Mucosa of rectum (tissue), 2 donors: Measurements from ENCODE around the gene COL27A1.

Experiments used
- H3K27ac ChIP-seq, 2 donors: one replicate each; pipeline ENCODE4 v1.7.0; 2013; ENCODE audit warnings: inconsistent platforms in 2 of 2, low read depth in 2 of 2, low read length in 2 of 2
- H3K27me3 ChIP-seq, 2 donors: one replicate each; pipeline ENCODE4 v1.7.0; 2013; ENCODE audit warnings: low read length in 2 of 2; ENCODE audit not compliant: control insufficient read depth in 2 of 2, insufficient read depth in 2 of 2
- H3K36me3 ChIP-seq, 2 donors: one replicate each; pipeline ENCODE4 v1.7.0; 2013; ENCODE audit warnings: low read length in 2 of 2; ENCODE audit not compliant: control insufficient read depth in 2 of 2, insufficient read depth in 2 of 2
- H3K4me1 ChIP-seq, 2 donors: one replicate each; pipeline ENCODE4 v1.7.0; 2013; ENCODE audit warnings: low read length in 2 of 2, mild to moderate bottlenecking in 1 of 2; ENCODE audit not compliant: control insufficient read depth in 2 of 2, insufficient read depth in 2 of 2
- H3K4me3 ChIP-seq, 2 donors: one replicate each; pipeline ENCODE4 v1.7.0; 2013; ENCODE audit warnings: low read length in 2 of 2
- H3K9ac ChIP-seq, 2 donors: one replicate each; pipeline ENCODE4 v1.7.0; 2013; ENCODE audit warnings: low read length in 2 of 2, low read depth in 1 of 2, mild to moderate bottlenecking in 1 of 2
- H3K9me3 ChIP-seq, 2 donors: one replicate each; pipeline ENCODE4 v1.7.0; 2013; ENCODE audit warnings: low read length in 2 of 2; ENCODE audit not compliant: control insufficient read depth in 2 of 2
- donor health status: healthy.
- donor health status: Normal muscosa, but diverticular disease.

The COL27A1 gene

GRCh38 chr9:114168281-114169028 lies 13.1 kb downstream of the COL27A1 start:
- Histone ChIP-seq H3K27ac (no peak overlapping the region), H3K4me3 (no peak overlapping the region), H3K4me1 (no peaks in the 10 kb centered on the region), H3K36me3 (no peaks in the 10 kb centered on the region), H3K9ac (no peak overlapping the region), H3K27me3 (no peaks in the 10 kb centered on the region), H3K9me3 (no peaks in the 10 kb centered on the region)

GRCh38 chr9:114169029-114169951 lies 14.0 kb downstream of the COL27A1 start:
- Histone ChIP-seq H3K9me3 (no peaks in the 10 kb centered on the region), H3K36me3 (no peaks in the 10 kb centered on the region), H3K4me3 (no peak overlapping the region), H3K27ac (no peak overlapping the region), H3K9ac (no peak overlapping the region), H3K4me1 (peaks cover 0 to 1% of the 10 kb centered on the region in 2 donors), H3K27me3 (no peaks in the 10 kb centered on the region)

- Histone ChIP-seq H3K9ac (no peak overlapping the region), H3K36me3 (no peaks in the 10 kb centered on the region), H3K4me1 (peaks cover 3 to 8% of the 10 kb centered on the region in 2 donors), H3K27me3 (no peaks in the 10 kb centered on the region), H3K27ac (no peak overlapping the region), H3K4me3 (no peak overlapping the region), H3K9me3 (no peaks in the 10 kb centered on the region)
These were observed 14.8 kb downstream of the COL27A1 start for GRCh38 chr9:114169952-114170770.

- no peak overlapping the region for H3K9ac ChIP-seq
- peaks cover 3 to 13% of the 10 kb centered on the region in 2 donors for H3K4me1 ChIP-seq
- no peaks in the 10 kb centered on the region for H3K36me3 ChIP-seq
- no peaks in the 10 kb centered on the region for H3K27me3 ChIP-seq
- H3K9me3 ChIP-seq, result no peaks in the 10 kb centered on the region
- no peak overlapping the region for H3K4me3 ChIP-seq
- H3K27ac ChIP-seq, result no peak overlapping the region
These were observed 15.6 kb downstream of the COL27A1 start for GRCh38 chr9:114170771-114171461.

GRCh38 chr9:114171500-114171899 lies 16.2 kb downstream of the COL27A1 start:
- Histone ChIP-seq H3K27me3 (no peaks in the 10 kb centered on the region), H3K27ac (no peak overlapping the region), H3K36me3 (no peaks in the 10 kb centered on the region), H3K4me1 (peaks cover 3 to 13% of the 10 kb centered on the region in 2 donors), H3K4me3 (no peak overlapping the region), H3K9ac (no peak overlapping the region), H3K9me3 (no peaks in the 10 kb centered on the region)

GRCh38 chr9:114172981-114173833 lies 17.9 kb downstream of the COL27A1 start:
- Histone ChIP-seq H3K4me3 (no peak overlapping the region), H3K27me3 (no peaks in the 10 kb centered on the region), H3K9me3 (no peaks in the 10 kb centered on the region), H3K27ac (no peak overlapping the region), H3K4me1 (peaks cover 3 to 13% of the 10 kb centered on the region in 2 donors), H3K36me3 (no peaks in the 10 kb centered on the region), H3K9ac (no peak overlapping the region)

GRCh38 chr9:114174557-114174875 lies 19.2 kb downstream of the COL27A1 start:
- peaks cover 3 to 13% of the 10 kb centered on the region in 2 donors for H3K4me1 ChIP-seq
- H3K36me3 ChIP-seq, result no peaks in the 10 kb centered on the region
- no peak overlapping the region for H3K4me3 ChIP-seq
- no peaks in the 10 kb centered on the region for H3K9me3 ChIP-seq
- no peak overlapping the region for H3K9ac ChIP-seq
- no peaks in the 10 kb centered on the region for H3K27me3 ChIP-seq
- peak overlapping the region in 1 of 2 donors; percentile 11 for H3K27ac ChIP-seq

- Histone ChIP-seq H3K9ac (no peak overlapping the region), H3K27ac (peak overlapping the region in 1 of 2 donors; percentile 38), H3K36me3 (no peaks in the 10 kb centered on the region), H3K27me3 (no peaks in the 10 kb centered on the region), H3K4me3 (no peak overlapping the region), H3K4me1 (peaks cover 3 to 13% of the 10 kb centered on the region in 2 donors), H3K9me3 (no peaks in the 10 kb centered on the region)
These were observed 19.8 kb downstream of the COL27A1 start for GRCh38 chr9:114174876-114175771.
